Measurements from ENCODE around the gene COL19A1. TPM values are rescaled to one million over a fixed set of nuclear protein-coding genes. Genes with fewer than 3 reads are reported as not detected.

The COL19A1 gene
- polyA plus RNA-seq, 1 of the 3 experiments (the other 2 are of a cell fraction): 0.15 TPM

GRCh38 chr6:69816569-69816968, 49.8 kb upstream of the COL19A1 start:
- Histone ChIP-seq H3K9me3 (no peaks in the 10 kb centered on the region), H3K27me3 (ENCODE audit: insufficient read depth) (no peaks in the 10 kb centered on the region), H3F3A (replicated peaks; ENCODE audit: insufficient read depth) (no peaks in the 10 kb centered on the region), H4K20me1 (ENCODE audit: insufficient read depth) (no peaks in the 10 kb centered on the region), H3K27ac (ENCODE audit: low read depth in 2 of 2, low read length in 1 of 2) (no peak overlapping the region), H2AFZ (ENCODE audit: low read depth) (no peak overlapping the region; the same call in 1 of the 2 replicates), H3K4me2 (no peak overlapping the region), H3K4me3 (ENCODE audit: low read depth in 2 of 2, low read length in 1 of 2) (no peak overlapping the region), H3K9me2 (no peaks in the 10 kb centered on the region), H3K9ac (no peak overlapping the region), H3K36me3 (replicated peaks in 1 of 2; ENCODE audit: control insufficient read depth in 1 of 2, insufficient read depth in 2 of 2, low read length in 1 of 2) (no peaks in the 10 kb centered on the region), H3K79me2 (ENCODE audit: insufficient read depth) (no peaks in the 10 kb centered on the region), H3K4me1 (ENCODE audit: control insufficient read depth in 1 of 2, insufficient read depth in 2 of 2, low read depth in 1 of 2, low read length in 1 of 2) (no peaks in the 10 kb centered on the region; a peak in 1 of 4 replicates)
- WGBS (ENCODE audit: low lambda C conversion rate): 87% methylated on average over 3 of the region's 3 CpGs
- ChIA-PET POLR2A (no interaction called here), CTCF (interaction anchor here (1.7 kb wide), 1 partner anchor 20 kb away, joined by 7 read pairs; the partner anchor contains the start of gene LMBRD1)
- DNase-seq: no peak
- no peak for TF ChIP-seq RCOR1 (IDR thresholded peaks at IDR 0.05; ENCODE audit: low read length)
- no peak for TF ChIP-seq USF2 (IDR thresholded peaks at IDR 0.05; ENCODE audit: borderline replicate concordance, low read depth, low read length)

- H3K9me2 ChIP-seq: no peaks in the 10 kb centered on the region
- DNase-seq: no peak
- H3K27me3 ChIP-seq (ENCODE audit: insufficient read depth): no peaks in the 10 kb centered on the region
- TF ChIP-seq MAX (IDR thresholded peaks at IDR 0.05; ENCODE audit: low read depth) (no peak), FOSL2 (IDR thresholded peaks at IDR 0.05; ENCODE audit: borderline replicate concordance, low read depth) (no peak), SMC3 (IDR thresholded peaks at IDR 0.05; ENCODE audit: low read depth, low read length) (no peak), USF2 (IDR thresholded peaks at IDR 0.05; ENCODE audit: borderline replicate concordance, low read depth, low read length) (no peak), MEF2A (IDR thresholded peaks at IDR 0.05; ENCODE audit: borderline replicate concordance, low read depth) (no peak), EP300 (IDR thresholded peaks at IDR 0.05; ENCODE audit: borderline replicate concordance in 1 of 2, low read depth in 1 of 2, low read length in 1 of 2) (no peak), TAF1 (IDR thresholded peaks at IDR 0.05; ENCODE audit: borderline replicate concordance, low read depth, low read length) (no peak), IRF3 (IDR thresholded peaks at IDR 0.05; ENCODE audit: low read depth, low read length) (no peak), YY1 (IDR thresholded peaks at IDR 0.05; ENCODE audit: low read depth) (no peak), RCOR1 (IDR thresholded peaks at IDR 0.05; ENCODE audit: low read length) (no peak), REST (IDR thresholded peaks at IDR 0.05; ENCODE audit: low read depth, low read length) (no peak), FOXM1 (IDR thresholded peaks at IDR 0.05; ENCODE audit: low read depth) (no peak), PBX3 (IDR thresholded peaks at IDR 0.05) (no peak), TCF12 (IDR thresholded peaks at IDR 0.05) (no peak), ELF1 (IDR thresholded peaks at IDR 0.05) (no peak), NRF1 (IDR thresholded peaks at IDR 0.05; ENCODE audit: low read depth, low read length) (no peak), TEAD4 (IDR thresholded peaks at IDR 0.05; ENCODE audit: borderline replicate concordance, insufficient read depth) (no peak)
- H3K9me3 ChIP-seq: no peaks in the 10 kb centered on the region
- no peak overlapping the region for H3K9ac ChIP-seq
- H3K36me3 ChIP-seq (replicated peaks in 1 of 2; ENCODE audit: control insufficient read depth in 1 of 2, insufficient read depth in 2 of 2, low read length in 1 of 2): no peaks in the 10 kb centered on the region
- CTCF ChIA-PET: no interaction called here
- H3K79me2 ChIP-seq (ENCODE audit: insufficient read depth): no peaks in the 10 kb centered on the region
- no peak overlapping the region for H2AFZ ChIP-seq (ENCODE audit: low read depth)
- no peaks in the 10 kb centered on the region for H4K20me1 ChIP-seq (ENCODE audit: insufficient read depth)
- H3K27ac ChIP-seq (ENCODE audit: low read depth in 2 of 2, low read length in 1 of 2): no peak overlapping the region
- H3K4me3 ChIP-seq (ENCODE audit: low read depth in 2 of 2, low read length in 1 of 2): no peak overlapping the region
- H3K4me2 ChIP-seq: no peak overlapping the region
- POLR2A ChIA-PET: no interaction called here
- H3F3A ChIP-seq (replicated peaks; ENCODE audit: insufficient read depth): no peaks in the 10 kb centered on the region
- H3K4me1 ChIP-seq (ENCODE audit: control insufficient read depth in 1 of 2, insufficient read depth in 2 of 2, low read depth in 1 of 2, low read length in 1 of 2): no peaks in the 10 kb centered on the region; a peak in 1 of 4 replicates
Measured at GRCh38 chr6:69817358-69817757, 49.0 kb upstream of the COL19A1 start.

Data from SK-N-SH (cell line).